BJ (cell line): ENCODE data around the gene TOR1B. TPM values are rescaled to one million over a fixed set of nuclear protein-coding genes. Genes with fewer than 3 reads are reported as not detected.
"Not testable (repeated sequence)": the region's sequence is repeated elsewhere in the genome, so short reads cannot be mapped to it uniquely, and the experiment has no call there.

Experiments
- CTCF ChIA-PET: fragments of 350-600 bp; formaldehyde crosslinking; extraction: SDS; loops from one replicate; lab custom pipeline; 2021; ENCODE audit warnings: antibody characterized with exemption, inconsistent platforms; lab: Yijun Ruan, JAX
- POLR2A ChIA-PET: fragments of 300-600 bp; sonication (Branson Sonifier 250); formaldehyde crosslinking; extraction: SDS; loops from one replicate; lab custom pipeline; 2021; ENCODE audit warnings: antibody characterized with exemption; lab: Charles Lee
- DNase-seq: peaks from one replicate; pipeline ENCODE4 v3.0.0-alpha.2; 2011; ENCODE audit warnings: low read depth
- H3K27me3 ChIP-seq: 2 replicates; pipeline ENCODE4 v1.6.0; 2011; ENCODE audit warnings: low read length; ENCODE audit not compliant: control insufficient read depth, insufficient read depth
- H3K36me3 ChIP-seq: 2 replicates; pipeline ENCODE4 v1.5.1; 2011; ENCODE audit warnings: low read length; ENCODE audit not compliant: control insufficient read depth, insufficient read depth
- H3K4me3 ChIP-seq: 2 replicates; pipeline ENCODE4 v1.5.1; 2011; ENCODE audit warnings: low read depth, mild to moderate bottlenecking, control low read depth, low read length
- polyA plus RNA-seq: library from polyadenylated mRNA; depleted of rRNA; stranded (reverse); fragments of >200 nt; gene quantifications from 2 replicates; pipeline ENCODE4 v1.2.3, GENCODE V29; 2011
- TF ChIP-seq, protein P1 (sequence below): IDR thresholded peaks from 2 replicates; pipeline ENCODE4 v1.5.1; 2011; ENCODE audit warnings: low read depth, mild to moderate bottlenecking, control low read depth, inconsistent platforms, low read length, moderate library complexity; ENCODE audit not compliant: insufficient read depth

TOR1B gene
- polyA plus RNA-seq, 1 experiment, result 26.8 TPM

DNA sequence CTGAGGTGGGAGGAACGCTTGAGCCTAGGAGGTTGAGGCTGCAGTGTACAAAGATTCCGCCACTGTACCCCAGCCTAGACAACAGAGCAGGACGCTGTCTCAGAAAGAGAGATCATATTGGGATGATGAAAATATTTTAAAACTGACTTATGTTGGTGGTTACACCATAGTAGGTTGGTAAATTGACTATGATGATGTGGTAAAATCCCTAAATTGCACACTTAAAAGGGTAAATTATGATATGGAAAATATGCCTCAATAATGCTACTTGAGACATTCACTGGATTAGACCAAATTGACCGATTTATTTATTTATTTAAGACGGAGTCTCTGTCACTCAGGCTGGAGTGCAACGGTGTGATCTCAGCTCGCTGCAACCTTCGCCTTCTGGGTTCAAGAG, 21.9 kb upstream of the TOR1B start:
- TF ChIP-seq, protein P1, sequence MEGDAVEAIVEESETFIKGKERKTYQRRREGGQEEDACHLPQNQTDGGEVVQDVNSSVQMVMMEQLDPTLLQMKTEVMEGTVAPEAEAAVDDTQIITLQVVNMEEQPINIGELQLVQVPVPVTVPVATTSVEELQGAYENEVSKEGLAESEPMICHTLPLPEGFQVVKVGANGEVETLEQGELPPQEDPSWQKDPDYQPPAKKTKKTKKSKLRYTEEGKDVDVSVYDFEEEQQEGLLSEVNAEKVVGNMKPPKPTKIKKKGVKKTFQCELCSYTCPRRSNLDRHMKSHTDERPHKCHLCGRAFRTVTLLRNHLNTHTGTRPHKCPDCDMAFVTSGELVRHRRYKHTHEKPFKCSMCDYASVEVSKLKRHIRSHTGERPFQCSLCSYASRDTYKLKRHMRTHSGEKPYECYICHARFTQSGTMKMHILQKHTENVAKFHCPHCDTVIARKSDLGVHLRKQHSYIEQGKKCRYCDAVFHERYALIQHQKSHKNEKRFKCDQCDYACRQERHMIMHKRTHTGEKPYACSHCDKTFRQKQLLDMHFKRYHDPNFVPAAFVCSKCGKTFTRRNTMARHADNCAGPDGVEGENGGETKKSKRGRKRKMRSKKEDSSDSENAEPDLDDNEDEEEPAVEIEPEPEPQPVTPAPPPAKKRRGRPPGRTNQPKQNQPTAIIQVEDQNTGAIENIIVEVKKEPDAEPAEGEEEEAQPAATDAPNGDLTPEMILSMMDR, result no peak
- no peak for DNase-seq
- H3K27me3 ChIP-seq, result no peaks in the 10 kb centered on the region
- no peak overlapping the region for H3K4me3 ChIP-seq
- ChIA-PET CTCF (interaction anchor here (1.0 to 9.4 kb wide), 10 partner anchors 9 to 642 kb away, joined by 3 to 172 read pairs (median 6); partner anchors contain the start of gene ASB6), POLR2A (no interaction called here)
- no peaks in the 10 kb centered on the region for H3K36me3 ChIP-seq

DNA sequence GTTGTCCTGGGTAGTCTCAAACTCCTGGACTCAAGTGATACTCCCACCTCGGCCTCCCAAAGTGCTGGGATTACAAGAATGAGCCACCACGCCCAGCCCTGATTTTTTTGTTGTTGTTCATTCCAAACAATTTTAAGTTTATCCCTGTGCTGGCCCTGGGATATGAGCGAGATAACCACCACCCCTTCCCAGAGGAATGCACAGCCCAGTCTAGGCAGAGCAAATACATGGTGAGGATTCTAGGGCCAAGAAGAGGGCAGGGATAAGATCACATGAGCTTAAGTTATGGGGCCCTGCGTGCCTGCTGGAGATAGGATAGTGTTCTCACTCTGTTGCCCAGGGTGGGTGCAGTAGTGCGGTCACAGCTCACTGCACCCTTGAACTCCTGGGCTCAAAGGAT, 21.0 kb upstream of the TOR1B start:
- POLR2A ChIA-PET, result no interaction called here
- DNase-seq, result no peak
- Histone ChIP-seq H3K36me3 (no peaks in the 10 kb centered on the region), H3K27me3 (no peaks in the 10 kb centered on the region), H3K4me3 (no peak overlapping the region)
- TF ChIP-seq, protein P1, result no peak
- CTCF ChIA-PET, result interaction anchor here (0.6 to 9.4 kb wide), 11 partner anchors 18 to 165 kb away, joined by 3 to 172 read pairs (median 6); partner anchors contain the start of gene ASB6

DNA sequence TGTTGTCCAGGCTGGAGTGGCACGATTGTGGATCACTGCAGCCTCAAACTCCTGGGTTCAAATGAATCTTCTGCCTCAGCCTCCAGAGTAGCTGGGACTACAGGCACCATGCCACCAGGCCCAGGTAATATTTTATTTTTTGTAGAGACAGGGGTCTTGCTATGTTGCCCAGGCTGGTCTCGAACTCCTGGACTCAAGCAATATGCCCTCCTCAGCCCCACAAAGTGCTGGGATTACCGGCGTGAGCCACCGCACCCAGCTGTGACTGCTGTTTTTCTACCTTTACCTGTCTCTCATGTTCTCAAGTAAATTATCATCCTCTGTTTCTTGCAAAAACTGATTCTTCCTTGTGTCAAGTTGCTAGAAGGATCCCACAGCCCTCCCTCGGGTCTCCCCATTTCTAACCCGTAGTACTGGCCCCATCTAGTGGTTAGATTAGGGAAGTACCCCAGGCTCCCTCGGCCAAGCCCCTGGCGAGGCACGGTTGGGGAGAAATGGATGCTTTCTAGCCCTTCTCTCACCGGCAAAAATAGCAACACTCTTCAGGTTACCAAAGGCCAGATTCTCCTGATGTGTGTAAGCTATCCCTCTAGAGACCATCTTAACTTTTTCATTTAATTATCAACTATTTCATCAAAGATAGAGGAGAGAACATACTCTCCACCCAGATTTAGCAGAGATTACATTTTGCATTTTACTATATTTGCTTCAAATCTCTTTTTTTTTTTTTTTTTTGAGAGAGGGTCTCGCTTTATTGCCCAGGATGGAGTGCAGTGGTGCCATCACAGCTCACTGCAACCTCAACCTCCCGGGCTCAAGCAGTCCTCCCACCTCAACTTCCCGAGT, 19.2 kb upstream of the TOR1B start:
- DNase-seq, result no peak
- POLR2A ChIA-PET, result no interaction called here
- TF ChIP-seq, protein P1, result peak; percentile 92
- Histone ChIP-seq H3K36me3 (no peaks in the 10 kb centered on the region), H3K4me3 (no peak overlapping the region), H3K27me3 (no peaks in the 10 kb centered on the region)
- CTCF ChIA-PET, result interaction anchor here (0.7 to 9.4 kb wide), 23 partner anchors 9 to 652 kb away, joined by 3 to 172 read pairs (median 4); partner anchors contain the start of genes ASB6 and C9orf50

DNA sequence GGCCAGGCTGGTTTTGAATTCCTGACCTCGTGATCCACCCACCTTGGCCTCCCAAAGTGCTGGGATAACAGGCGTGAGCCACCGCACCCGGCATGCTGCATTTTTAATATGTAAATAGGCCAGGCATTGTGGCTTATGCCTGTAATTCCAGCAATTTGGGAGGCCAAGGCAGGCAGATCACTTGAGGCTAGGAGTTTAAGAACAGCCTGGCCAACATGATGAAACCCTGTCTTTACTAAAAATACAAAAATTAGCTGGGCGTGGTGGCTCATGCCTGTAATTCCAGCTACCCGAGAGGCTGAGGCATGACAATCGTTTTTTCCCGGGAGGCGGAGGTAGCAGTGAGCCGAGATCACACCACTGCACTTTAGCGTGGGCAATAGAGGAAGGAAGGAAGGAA, 18.0 kb upstream of the TOR1B start:
- H3K27me3 ChIP-seq, H3K36me3 ChIP-seq, POLR2A ChIA-PET, H3K4me3 ChIP-seq, DNase-seq: not testable (repeated sequence)
- CTCF ChIA-PET, result interaction anchor here (0.7 to 9.4 kb wide), 10 partner anchors 8 to 646 kb away, joined by 3 to 172 read pairs (median 5); partner anchors contain the start of gene ASB6

DNA sequence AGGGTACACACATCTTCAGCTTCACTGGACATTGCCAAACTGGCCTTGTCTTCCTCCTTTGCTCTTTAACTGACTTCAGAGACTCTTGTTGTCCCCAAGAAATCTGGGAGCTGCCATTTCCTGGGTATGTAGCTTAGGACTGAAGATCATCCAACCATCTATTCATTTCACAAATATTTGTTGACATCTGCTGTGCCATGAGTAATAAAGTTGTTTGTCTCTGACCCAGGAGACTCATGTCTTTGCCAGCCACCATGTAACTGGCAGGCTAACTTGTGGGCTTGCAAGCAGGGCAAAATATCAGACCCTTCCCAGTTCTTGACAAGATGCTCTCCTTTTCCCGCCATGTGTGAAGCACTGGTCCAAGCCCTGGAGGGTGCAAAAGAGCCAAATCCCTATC, 17.1 kb upstream of the TOR1B start:
- ChIA-PET CTCF (interaction anchor here (0.6 to 9.4 kb wide), 6 partner anchors 22 to 145 kb away, joined by 3 to 172 read pairs (median 5); partner anchors contain the start of gene ASB6), POLR2A (no interaction called here)
- no peaks in the 10 kb centered on the region for H3K27me3 ChIP-seq
- H3K36me3 ChIP-seq, result no peaks in the 10 kb centered on the region
- no peak overlapping the region for H3K4me3 ChIP-seq
- TF ChIP-seq, protein P1, result no peak
- DNase-seq, result no peak
